Skin epidermis (tissue), 12 donors: Measurements from ENCODE around the gene RAP1A.
"Not testable (repeated sequence)": the region's sequence is repeated elsewhere in the genome, so short reads cannot be mapped to it uniquely, and the experiment has no call there.

ENCODE experiments used
- H3K27ac ChIP-seq, 21 experiments: fragments of 200-600 bp; sonication (generic) in 11 of 21; one replicate each; pipeline ENCODE4 v1.5.0; 2020; ENCODE audit warnings: mild to moderate bottlenecking in 3 of 21, inconsistent platforms in 2 of 21, moderate library complexity in 2 of 21
- H3K4me3 ChIP-seq, 7 experiments: fragments of 200-600 bp; sonication (generic) in 2 of 7; one replicate each; pipeline ENCODE4 v1.5.0; 2020; ENCODE audit warnings: inconsistent platforms in 2 of 7, mild to moderate bottlenecking in 2 of 7, moderate library complexity in 1 of 7

RAP1A gene

GRCh38 chr1:111654839-111655238 lies 35.2 kb downstream of the RAP1A start:
- Histone ChIP-seq H3K27ac (no peak overlapping the region), H3K4me3 (no peak overlapping the region)

- H3K4me3 ChIP-seq = no peak overlapping the region
- peak overlapping the region in 1 of 21 experiments; percentile 26 for H3K27ac ChIP-seq
Observed at GRCh38 chr1:111656086-111657017, 36.8 kb downstream of the RAP1A start.

- Histone ChIP-seq H3K27ac (no peak overlapping the region), H3K4me3 (no peak overlapping the region)
Observed at GRCh38 chr1:111658622-111659021, 39.0 kb downstream of the RAP1A start.

GRCh38 chr1:111660204-111661150 lies 40.9 kb downstream of the RAP1A start:
- peak overlapping the region in 3 of 21 experiments; percentile 3 to 24 (median 13) for H3K27ac ChIP-seq
- no peak overlapping the region for H3K4me3 ChIP-seq

- peak overlapping the region in 1 of 21 experiments; percentile 7 for H3K27ac ChIP-seq
Observed at GRCh38 chr1:111664652-111665051, 45.1 kb downstream of the RAP1A start.

GRCh38 chr1:111665497-111665896 lies 45.9 kb downstream of the RAP1A start:
- Histone ChIP-seq H3K4me3 (no peak overlapping the region), H3K27ac (no peak overlapping the region)

More at GRCh38 chr1:111664652-111665051, 45.1 kb downstream of the RAP1A start:
- no peak overlapping the region for H3K4me3 ChIP-seq

- Histone ChIP-seq H3K27ac (no peak overlapping the region), H3K4me3 (no peak overlapping the region)
Observed at GRCh38 chr1:111666828-111667227, 47.2 kb downstream of the RAP1A start.

- H3K27ac ChIP-seq = no peak overlapping the region
- no peak overlapping the region for H3K4me3 ChIP-seq
Observed at GRCh38 chr1:111669268-111669667, 49.7 kb downstream of the RAP1A start.

GRCh38 chr1:111671852-111672251 lies 52.3 kb downstream of the RAP1A start:
- Histone ChIP-seq H3K27ac (no peak overlapping the region), H3K4me3 (no peak overlapping the region)

GRCh38 chr1:111672331-111672730 lies 52.7 kb downstream of the RAP1A start:
- no peak overlapping the region for H3K27ac ChIP-seq
- H3K4me3 ChIP-seq = no peak overlapping the region

- H3K4me3 ChIP-seq = no peak overlapping the region
- no peak overlapping the region for H3K27ac ChIP-seq
Observed at GRCh38 chr1:111677604-111678003, 58.0 kb downstream of the RAP1A start.

GRCh38 chr1:111679541-111679940 lies 60.0 kb downstream of the RAP1A start:
- no peak overlapping the region for H3K27ac ChIP-seq
- H3K4me3 ChIP-seq = no peak overlapping the region

- H3K27ac ChIP-seq, H3K4me3 ChIP-seq: not testable (repeated sequence)
Observed at GRCh38 chr1:111680212-111680800, 60.7 kb downstream of the RAP1A start.

GRCh38 chr1:111685293-111686153 lies 65.9 kb downstream of the RAP1A start:
- not testable (repeated sequence) for H3K27ac ChIP-seq, H3K4me3 ChIP-seq

GRCh38 chr1:111690306-111690617 lies 70.7 kb downstream of the RAP1A start:
- Histone ChIP-seq H3K4me3 (no peak overlapping the region), H3K27ac (no peak overlapping the region)

- no peak overlapping the region for H3K4me3 ChIP-seq
- no peak overlapping the region for H3K27ac ChIP-seq
Observed at GRCh38 chr1:111691886-111692285, 72.3 kb downstream of the RAP1A start.

- no peak overlapping the region for H3K4me3 ChIP-seq
- no peak overlapping the region for H3K27ac ChIP-seq
Observed at GRCh38 chr1:111695801-111696200, 76.2 kb downstream of the RAP1A start.

- no peak overlapping the region for H3K27ac ChIP-seq
- no peak overlapping the region for H3K4me3 ChIP-seq
Observed at GRCh38 chr1:111696330-111696729, 76.7 kb downstream of the RAP1A start.

- no peak overlapping the region for H3K27ac ChIP-seq
- no peak overlapping the region for H3K4me3 ChIP-seq
Observed at GRCh38 chr1:111699268-111699667, 79.7 kb downstream of the RAP1A start.
